Left lung (tissue), 10 donors: ENCODE results near the gene EFL1. TPM values are rescaled to one million over a fixed set of nuclear protein-coding genes. Genes with fewer than 3 reads are reported as not detected.
A peak's percentile ranks its signal among the peaks of the same experiment; 100 is the strongest.

ENCODE experiments used
- ATAC-seq: fragments of 200-7000 bp; cut with Tn5 transposase; one replicate; pipeline ENCODE4 v1.9.1; 2020; ENCODE audit warnings: moderate library complexity
- DNase-seq, 4 donors: peaks; one replicate each; pipeline ENCODE4 v3.0.0-alpha.2; 2013 to 2020
- H3K27ac ChIP-seq, 2 donors: fragments of 200-600 bp; sonication (generic) in 1 of 2; one replicate each; pipeline versions ENCODE4 v1.5.0 to v1.8.0; 2020 to 2021
- H3K27me3 ChIP-seq, 2 donors: fragments of 200-600 bp; sonication (generic) in 1 of 2; one replicate each; pipeline versions ENCODE4 v1.5.0 to v1.8.0; 2020 to 2021
- H3K36me3 ChIP-seq, 2 donors: fragments of 200-600 bp; sonication (generic) in 1 of 2; one replicate each; pipeline versions ENCODE4 v1.5.0 to v1.8.0; 2020 to 2021
- H3K4me1 ChIP-seq, 2 donors: fragments of 200-600 bp; one replicate each; pipeline ENCODE4 v1.8.0; 2021
- H3K4me3 ChIP-seq, 2 donors: fragments of 200-600 bp; sonication (generic) in 1 of 2; one replicate each; pipeline versions ENCODE4 v1.5.0 to v1.8.0; 2020 to 2021; ENCODE audit warnings: mild to moderate bottlenecking in 1 of 2
- H3K9me3 ChIP-seq, 2 donors: fragments of 200-600 bp; sonication (generic) in 1 of 2; one replicate each; pipeline versions ENCODE4 v1.5.0 to v1.8.0; 2020 to 2021
- intact Hi-C, 2 donors: fragments of 100-400 bp; cut with DNase I; formaldehyde crosslinking; loops; one replicate each; pipeline versions ENCODE4 v1.11.2 to v1.14.2; 2022
- polyA plus RNA-seq, 6 donors: library from polyadenylated mRNA; unstranded; fragments of 120-200 nt; gene quantifications; one replicate each; pipeline ENCODE4 v1.2.1, GENCODE V29; 2013; ENCODE audit not compliant: insufficient read length in 6 of 6
- total RNA-seq, 2 donors: library from RNA; stranded (reverse); fragmentation: NEBNext Ultra II Directional; extraction: Animal tissue kit (Norgen Biotek cat#: 25700); gene quantifications; one replicate each; pipeline ENCODE4 v1.2.1, GENCODE V29; 2021
- TF ChIP-seq, protein P1 (sequence below), 2 donors: fragments of 200-600 bp; sonication (generic) in 1 of 2; IDR thresholded peaks; one replicate each; pipeline versions ENCODE4 v1.5.0 to v1.8.0; 2021; ENCODE audit warnings: antibody characterized with exemption in 2 of 2
- donor health status: DM: no; HTN: yes; CAD: no.
- donor health status: DM: no; HTN: no; CAD: no.

EFL1 gene
- total and polyA plus RNA-seq, 8 donors, result 14.7 to 21.8 (median 18.0) TPM

DNA sequence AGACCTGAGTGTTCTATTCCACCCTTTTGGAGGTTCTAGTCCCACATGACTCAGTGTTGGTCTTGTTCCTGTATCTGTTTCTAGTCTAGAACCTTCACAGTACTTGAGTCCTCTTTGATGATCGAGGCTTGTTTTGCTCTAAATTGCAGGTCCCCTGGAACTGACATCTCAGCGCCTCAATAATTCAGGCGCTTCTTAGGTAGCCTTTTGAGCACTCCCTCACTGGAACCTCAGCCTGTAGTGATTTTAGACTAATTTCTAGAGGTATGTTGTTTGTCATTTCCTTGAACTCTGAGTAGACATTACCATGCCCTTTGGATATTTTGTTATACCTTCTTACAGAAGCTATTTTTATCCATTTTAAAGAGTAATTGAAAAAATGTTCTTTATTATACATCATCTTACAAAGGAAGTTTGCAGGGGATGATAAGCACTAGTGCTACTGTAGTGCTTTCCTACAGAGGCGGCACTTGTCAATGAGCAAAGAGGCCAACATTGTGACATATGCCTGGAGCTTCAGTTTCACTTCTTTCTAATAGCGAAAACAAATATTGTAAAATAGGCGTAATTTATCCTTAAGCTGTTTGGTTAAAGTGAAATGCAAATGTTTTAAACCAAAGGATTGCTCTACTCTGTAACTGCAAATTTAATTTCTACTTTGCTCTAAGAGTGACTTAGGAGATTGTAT is 75.7 kb downstream of the EFL1 start:
- DNase-seq (no peak), ATAC-seq (no peak)
- Histone ChIP-seq H3K9me3 (no peaks in the 10 kb centered on the region), H3K36me3 (no peaks in the 10 kb centered on the region), H3K4me1 (no peaks in the 10 kb centered on the region), H3K27me3 (no peaks in the 10 kb centered on the region), H3K4me3 (no peak overlapping the region), H3K27ac (no peak overlapping the region)
- intact Hi-C loops, result no loop called here
- TF ChIP-seq, protein P1, sequence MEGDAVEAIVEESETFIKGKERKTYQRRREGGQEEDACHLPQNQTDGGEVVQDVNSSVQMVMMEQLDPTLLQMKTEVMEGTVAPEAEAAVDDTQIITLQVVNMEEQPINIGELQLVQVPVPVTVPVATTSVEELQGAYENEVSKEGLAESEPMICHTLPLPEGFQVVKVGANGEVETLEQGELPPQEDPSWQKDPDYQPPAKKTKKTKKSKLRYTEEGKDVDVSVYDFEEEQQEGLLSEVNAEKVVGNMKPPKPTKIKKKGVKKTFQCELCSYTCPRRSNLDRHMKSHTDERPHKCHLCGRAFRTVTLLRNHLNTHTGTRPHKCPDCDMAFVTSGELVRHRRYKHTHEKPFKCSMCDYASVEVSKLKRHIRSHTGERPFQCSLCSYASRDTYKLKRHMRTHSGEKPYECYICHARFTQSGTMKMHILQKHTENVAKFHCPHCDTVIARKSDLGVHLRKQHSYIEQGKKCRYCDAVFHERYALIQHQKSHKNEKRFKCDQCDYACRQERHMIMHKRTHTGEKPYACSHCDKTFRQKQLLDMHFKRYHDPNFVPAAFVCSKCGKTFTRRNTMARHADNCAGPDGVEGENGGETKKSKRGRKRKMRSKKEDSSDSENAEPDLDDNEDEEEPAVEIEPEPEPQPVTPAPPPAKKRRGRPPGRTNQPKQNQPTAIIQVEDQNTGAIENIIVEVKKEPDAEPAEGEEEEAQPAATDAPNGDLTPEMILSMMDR (IDR thresholded peaks at IDR 0.05), result no peak

- Histone ChIP-seq H3K27me3 (no peaks in the 10 kb centered on the region), H3K4me1 (no peaks in the 10 kb centered on the region), H3K9me3 (no peaks in the 10 kb centered on the region), H3K4me3 (no peak overlapping the region), H3K36me3 (no peaks in the 10 kb centered on the region), H3K27ac (no peak overlapping the region)
- no peak for ATAC-seq
- TF ChIP-seq, protein P1 (IDR thresholded peaks at IDR 0.05), result no peak
- no peak for DNase-seq
- intact Hi-C loops, result no loop called here
These were observed 76.4 kb downstream of the EFL1 start for GRCh38 chr15:82186161-82186560.

GRCh38 chr15:82184776-82185175 is 77.8 kb downstream of the EFL1 start:
- Histone ChIP-seq H3K4me3 (no peak overlapping the region), H3K36me3 (no peaks in the 10 kb centered on the region), H3K9me3 (no peaks in the 10 kb centered on the region), H3K27ac (no peak overlapping the region), H3K27me3 (no peaks in the 10 kb centered on the region), H3K4me1 (no peaks in the 10 kb centered on the region)
- DNase-seq (no peak), ATAC-seq (no peak)
- intact Hi-C loops, result no loop called here
- TF ChIP-seq, protein P1 (IDR thresholded peaks at IDR 0.05), result no peak

DNA sequence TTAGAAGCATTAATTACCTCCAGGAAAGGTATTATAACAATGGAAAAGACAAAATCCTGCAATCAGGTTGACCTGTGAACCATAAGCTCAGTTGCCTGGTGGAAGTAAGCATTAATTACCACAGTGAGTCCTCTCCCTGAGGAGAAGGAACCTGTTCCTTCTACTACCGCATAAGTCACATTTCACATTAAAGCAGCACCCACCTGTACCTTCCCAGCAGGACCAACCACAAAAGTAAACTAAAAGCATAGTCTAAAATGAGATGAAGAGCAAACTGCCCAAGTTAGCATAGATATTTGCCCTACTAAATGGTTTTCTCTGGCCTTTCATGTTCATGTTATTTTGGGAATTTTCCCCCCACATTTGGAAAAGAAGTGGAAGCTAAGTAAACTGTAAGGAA is 78.2 kb downstream of the EFL1 start:
- intact Hi-C loops, result no loop called here
- no peak overlapping the region for H3K4me3 ChIP-seq
- ATAC-seq (no peak), DNase-seq (no peak)
- H3K9me3 ChIP-seq, result no peaks in the 10 kb centered on the region
- no peaks in the 10 kb centered on the region for H3K4me1 ChIP-seq
- no peaks in the 10 kb centered on the region for H3K27me3 ChIP-seq
- H3K36me3 ChIP-seq, result no peaks in the 10 kb centered on the region
- H3K27ac ChIP-seq, result no peak overlapping the region
- TF ChIP-seq, protein P1 (IDR thresholded peaks at IDR 0.05), result no peak

GRCh38 chr15:82183121-82184031 is 79.2 kb downstream of the EFL1 start:
- H3K4me1 ChIP-seq, result no peaks in the 10 kb centered on the region
- DNase-seq (no peak), ATAC-seq (peak; percentile 37)
- no peak overlapping the region for H3K27ac ChIP-seq
- intact Hi-C loops, result no loop called here
- H3K27me3 ChIP-seq, result no peaks in the 10 kb centered on the region
- no peaks in the 10 kb centered on the region for H3K9me3 ChIP-seq
- no peaks in the 10 kb centered on the region for H3K36me3 ChIP-seq
- no peak overlapping the region for H3K4me3 ChIP-seq
- TF ChIP-seq, protein P1 (IDR thresholded peaks at IDR 0.05), result no peak
